Esophagus muscularis mucosa (tissue), 4 donors: ENCODE measurements around the gene ERN2. TPM values are rescaled to one million over a fixed set of nuclear protein-coding genes. Genes with fewer than 3 reads are reported as not detected.
"Not testable (repeated sequence)": the region's sequence is repeated elsewhere in the genome, so short reads cannot be mapped to it uniquely, and the experiment has no call there.

Experiments used
- DNase-seq: peaks from one replicate; pipeline ENCODE4 v3.0.0-alpha.2; 2017; ENCODE audit errors: extremely low spot score
- H3K27ac ChIP-seq, 4 donors: fragments of 200-600 bp; sonication (generic); replicated peaks in 1 of 4; 1 replicate in 3 of 4; 2 replicates in 1 of 4; pipeline ENCODE4 v1.5.1; 2016 to 2019; ENCODE audit warnings: mild to moderate bottlenecking in 1 of 4
- H3K27me3 ChIP-seq, 4 donors: fragments of 200-600 bp; sonication (generic); one replicate each; pipeline versions ENCODE4 v1.5.1 to v1.6.0; 2016 to 2019
- H3K36me3 ChIP-seq, 4 donors: fragments of 200-600 bp; sonication (generic); one replicate each; pipeline ENCODE4 v1.5.1; 2016 to 2019
- H3K4me1 ChIP-seq, 4 donors: fragments of 200-600 bp; sonication (generic); one replicate each; pipeline ENCODE4 v1.5.1; 2016 to 2019
- H3K4me3 ChIP-seq, 4 donors: fragments of 200-600 bp; sonication (generic); 1 replicate in 2 of 4; 2 replicates in 2 of 4; pipeline ENCODE4 v1.5.1; 2016 to 2019; ENCODE audit warnings: mild to moderate bottlenecking in 4 of 4, moderate library complexity in 1 of 4
- H3K9me3 ChIP-seq, 4 donors: fragments of 200-600 bp; sonication (generic); 1 replicate in 3 of 4; 2 replicates in 1 of 4; pipeline ENCODE4 v1.5.1; 2016 to 2019
- EP300 ChIP-seq: sonication (generic); formaldehyde crosslinking; IDR thresholded peaks from one replicate; pipeline ENCODE4 v1.6.1; 2017; ENCODE audit warnings: antibody characterized with exemption
- POLR2A ChIP-seq: fragments of 450-650 bp; IDR thresholded peaks from one replicate; pipeline ENCODE4 v1.6.1; 2017; ENCODE audit warnings: antibody characterized with exemption, moderate library complexity, mild to moderate bottlenecking, low read depth
- POLR2AphosphoS5 ChIP-seq, 2 donors: sonication (generic); formaldehyde crosslinking; IDR thresholded peaks; one replicate each; pipeline ENCODE4 v1.6.1; 2017; ENCODE audit warnings: antibody characterized with exemption in 2 of 2
- WGBS: methylation state at CpG from one replicate; pipeline ENCODE4 v1.1.5; 2018; 5-methylcytosine and 5-hydroxymethylcytosine counted together
- intact Hi-C: fragments of 100-400 bp; cut with DNase I; formaldehyde crosslinking; loops from one replicate; pipeline ENCODE4 v1.15.1; 2023
- total RNA-seq, 4 donors: library from RNA; depleted of rRNA; stranded (reverse); fragments of >200 nt; gene quantifications; one replicate each; pipeline versions ENCODE4 v1.1.0 to v1.2.1, GENCODE V29; 2016
- TF ChIP-seq, protein P1 (sequence below), 3 experiments: fragments of 200-600 bp in 2 of 3; fragments of 450-650 bp in 1 of 3; sonication (generic) in 2 of 3; IDR thresholded peaks; one replicate each; pipeline ENCODE4 v1.5.1; 2017 to 2019; ENCODE audit warnings: antibody characterized with exemption in 3 of 3, mild to moderate bottlenecking in 2 of 3, moderate library complexity in 1 of 3

Gene ERN2
- total RNA-seq, 4 donors from 2014 or later = 0.11 TPM; not detected in 3

DNA sequence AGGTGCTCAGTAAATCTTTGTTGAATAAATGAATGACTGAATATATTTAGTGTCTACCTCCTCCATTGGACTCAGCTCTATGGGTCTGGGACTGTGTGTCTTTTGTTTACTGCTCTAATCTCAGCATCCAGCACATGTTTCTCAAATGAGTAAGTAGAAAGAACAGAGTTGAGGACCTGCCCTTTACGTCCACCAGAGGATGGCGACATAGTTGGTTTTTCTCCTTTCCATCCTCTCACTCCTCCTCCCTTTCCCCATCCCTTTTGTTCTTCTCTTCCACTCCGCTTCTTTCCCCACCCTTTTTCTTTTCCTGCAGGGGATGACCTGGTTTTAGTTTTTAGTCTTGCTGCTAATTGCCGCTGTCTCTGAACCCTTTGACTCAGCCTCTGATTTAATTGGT lies 29.7 kb upstream of the ERN2 start:
- no peaks in the 10 kb centered on the region for H3K4me1 ChIP-seq
- H3K27me3 ChIP-seq = peaks cover 0 to 57% (median 0%) of the 10 kb centered on the region in 4 donors
- no peak for TF ChIP-seq EP300
- no peak for TF ChIP-seq POLR2A
- no peak for TF ChIP-seq POLR2AphosphoS5 (IDR thresholded peaks at IDR 0.05)
- TF ChIP-seq, protein P1, sequence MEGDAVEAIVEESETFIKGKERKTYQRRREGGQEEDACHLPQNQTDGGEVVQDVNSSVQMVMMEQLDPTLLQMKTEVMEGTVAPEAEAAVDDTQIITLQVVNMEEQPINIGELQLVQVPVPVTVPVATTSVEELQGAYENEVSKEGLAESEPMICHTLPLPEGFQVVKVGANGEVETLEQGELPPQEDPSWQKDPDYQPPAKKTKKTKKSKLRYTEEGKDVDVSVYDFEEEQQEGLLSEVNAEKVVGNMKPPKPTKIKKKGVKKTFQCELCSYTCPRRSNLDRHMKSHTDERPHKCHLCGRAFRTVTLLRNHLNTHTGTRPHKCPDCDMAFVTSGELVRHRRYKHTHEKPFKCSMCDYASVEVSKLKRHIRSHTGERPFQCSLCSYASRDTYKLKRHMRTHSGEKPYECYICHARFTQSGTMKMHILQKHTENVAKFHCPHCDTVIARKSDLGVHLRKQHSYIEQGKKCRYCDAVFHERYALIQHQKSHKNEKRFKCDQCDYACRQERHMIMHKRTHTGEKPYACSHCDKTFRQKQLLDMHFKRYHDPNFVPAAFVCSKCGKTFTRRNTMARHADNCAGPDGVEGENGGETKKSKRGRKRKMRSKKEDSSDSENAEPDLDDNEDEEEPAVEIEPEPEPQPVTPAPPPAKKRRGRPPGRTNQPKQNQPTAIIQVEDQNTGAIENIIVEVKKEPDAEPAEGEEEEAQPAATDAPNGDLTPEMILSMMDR (IDR thresholded peaks at IDR 0.05) = no peak
- DNase-seq = no peak
- no peaks in the 10 kb centered on the region for H3K9me3 ChIP-seq
- no peaks in the 10 kb centered on the region for H3K36me3 ChIP-seq
- no peak overlapping the region for H3K4me3 ChIP-seq
- no peak overlapping the region for H3K27ac ChIP-seq
- intact Hi-C loops = no loop called here
- WGBS = 37% methylated on average over 4 of the region's 4 CpGs

DNA sequence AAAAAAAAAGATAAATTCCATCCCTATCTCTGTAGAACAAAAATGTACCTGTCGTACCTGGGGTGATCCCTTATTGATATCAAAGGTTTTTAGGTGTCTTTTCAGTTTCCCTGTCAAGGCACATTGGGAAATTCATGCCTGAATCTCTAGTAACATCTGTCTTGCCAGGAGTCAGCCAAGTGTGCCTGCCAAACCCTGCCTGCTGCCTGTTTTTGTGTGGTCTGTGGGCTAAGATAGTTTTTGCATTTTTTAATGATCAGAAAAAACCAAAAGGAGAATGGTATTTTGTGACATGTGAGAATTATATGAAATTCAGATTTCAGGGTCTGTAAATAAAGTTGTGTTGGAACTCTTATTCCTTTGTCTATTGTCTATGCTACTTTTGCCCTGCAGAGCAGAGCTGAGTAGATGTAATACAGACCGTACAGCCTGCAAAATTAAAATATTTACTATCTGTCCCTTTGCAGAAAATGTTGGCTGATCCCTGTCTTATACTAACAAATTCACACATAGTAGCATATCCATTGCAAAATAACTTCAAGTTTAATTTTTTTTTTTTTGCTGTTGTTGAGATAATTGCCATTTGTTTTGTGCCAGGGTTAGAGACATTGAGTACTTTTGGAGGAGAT lies 28.8 kb upstream of the ERN2 start:
- H3K36me3 ChIP-seq = no peaks in the 10 kb centered on the region
- WGBS = 46% methylated on average over 2 of the region's 2 CpGs
- no peak overlapping the region for H3K27ac ChIP-seq
- H3K27me3 ChIP-seq = peaks cover 0 to 58% (median 0%) of the 10 kb centered on the region in 4 donors
- intact Hi-C loops = no loop called here
- H3K9me3 ChIP-seq = no peaks in the 10 kb centered on the region
- DNase-seq = no peak
- no peaks in the 10 kb centered on the region for H3K4me1 ChIP-seq
- TF ChIP-seq EP300 (no peak), POLR2A (no peak), POLR2AphosphoS5 (IDR thresholded peaks at IDR 0.05) (no peak)
- TF ChIP-seq, protein P1 (IDR thresholded peaks at IDR 0.05) = no peak
- no peak overlapping the region for H3K4me3 ChIP-seq

DNA sequence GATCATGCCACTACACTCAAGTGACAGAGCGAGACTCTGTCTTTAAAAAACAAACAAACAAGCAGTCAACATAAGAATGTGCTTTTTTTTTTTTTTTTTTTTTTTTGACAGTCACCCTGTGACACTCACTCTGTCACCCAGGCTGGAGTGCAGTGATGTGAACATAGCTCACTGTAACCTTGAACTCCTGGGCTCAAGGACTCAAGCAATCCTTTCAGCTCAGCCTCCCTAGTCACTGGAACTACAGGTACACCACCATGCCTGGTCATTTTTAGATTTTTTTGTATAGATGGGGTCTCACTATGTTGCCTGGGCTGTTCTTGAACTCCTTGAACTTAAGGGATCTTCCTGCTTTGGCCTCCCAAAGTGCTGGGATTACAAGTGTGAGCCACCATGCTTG lies 26.5 kb upstream of the ERN2 start:
- 63% methylated on average over 1 of the region's 1 CpG for WGBS
- H3K27ac ChIP-seq = no peak overlapping the region
- DNase-seq = no peak
- TF ChIP-seq, protein P1 (IDR thresholded peaks at IDR 0.05) = no peak
- TF ChIP-seq POLR2A = no peak
- TF ChIP-seq POLR2AphosphoS5 (IDR thresholded peaks at IDR 0.05) = no peak
- TF ChIP-seq EP300 = no peak
- no peaks in the 10 kb centered on the region for H3K4me1 ChIP-seq
- intact Hi-C loops = no loop called here
- no peak overlapping the region for H3K4me3 ChIP-seq
- no peaks in the 10 kb centered on the region for H3K9me3 ChIP-seq
- peaks cover 0 to 42% (median 0%) of the 10 kb centered on the region in 4 donors for H3K27me3 ChIP-seq
- H3K36me3 ChIP-seq = no peaks in the 10 kb centered on the region

DNA sequence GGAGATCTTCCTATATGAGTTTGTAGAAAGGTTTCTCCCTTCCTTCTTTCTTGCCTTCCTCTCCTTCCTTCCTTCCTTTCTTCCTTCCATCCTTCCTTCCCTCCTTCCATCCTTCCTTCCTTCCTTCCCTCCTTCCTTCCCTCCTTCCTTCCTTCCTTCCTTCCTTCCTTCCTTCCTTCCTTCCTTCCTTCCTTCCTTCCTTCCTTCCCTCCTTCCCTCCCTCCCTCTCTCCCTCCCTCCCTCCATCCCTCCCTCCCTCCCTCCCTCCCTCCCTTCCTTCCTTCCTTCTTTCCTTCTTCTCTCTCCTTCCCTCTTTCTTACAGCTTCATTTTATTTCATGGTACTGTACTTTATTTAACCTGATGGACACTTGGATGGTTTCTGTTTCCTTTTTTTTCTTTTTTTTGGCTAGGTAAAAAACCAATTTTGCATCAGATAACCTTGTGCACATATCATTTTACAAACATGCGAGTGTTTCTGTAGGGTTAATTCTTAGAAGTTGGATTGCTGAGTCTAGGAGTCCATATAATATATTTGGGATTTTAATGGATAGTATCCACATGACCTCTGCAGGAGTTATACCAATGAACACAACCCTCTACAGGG lies 24.5 kb upstream of the ERN2 start:
- H3K27ac ChIP-seq, H3K36me3 ChIP-seq, H3K4me3 ChIP-seq, intact Hi-C loops, H3K9me3 ChIP-seq, DNase-seq, H3K4me1 ChIP-seq: not testable (repeated sequence)
- peaks cover 0 to 33% (median 0%) of the 10 kb centered on the region in 4 donors for H3K27me3 ChIP-seq
- 83% methylated on average over 1 of the region's 1 CpG for WGBS

GRCh38 chr16:23734176-23734893 lies 21.3 kb upstream of the ERN2 start:
- 84% methylated on average over 19 of the region's 19 CpGs for WGBS
- no peak overlapping the region for H3K4me3 ChIP-seq
- H3K36me3 ChIP-seq = no peaks in the 10 kb centered on the region
- intact Hi-C loops = no loop called here
- H3K9me3 ChIP-seq = no peaks in the 10 kb centered on the region
- DNase-seq = no peak
- no peaks in the 10 kb centered on the region for H3K4me1 ChIP-seq
- peaks cover 0 to 35% (median 0%) of the 10 kb centered on the region in 4 donors for H3K27me3 ChIP-seq
- TF ChIP-seq POLR2A (no peak), POLR2AphosphoS5 (IDR thresholded peaks at IDR 0.05) (no peak), EP300 (no peak)
- TF ChIP-seq, protein P1 (IDR thresholded peaks at IDR 0.05) = no peak
- H3K27ac ChIP-seq = no peak overlapping the region
